GM21360 (cell line): ENCODE results near the gene APC2.
"Not testable (repeated sequence)": the region's sequence is repeated elsewhere in the genome, so short reads cannot be mapped to it uniquely, and the experiment has no call there.

ENCODE experiments used
- ATAC-seq: cut with Tn5 transposase; IDR thresholded peaks from one replicate; pipeline ENCODE4 v1.9.1; 2021; ENCODE audit warnings: mild to moderate bottlenecking, moderate library complexity; ENCODE audit not compliant: unreplicated experiment

Gene APC2

DNA sequence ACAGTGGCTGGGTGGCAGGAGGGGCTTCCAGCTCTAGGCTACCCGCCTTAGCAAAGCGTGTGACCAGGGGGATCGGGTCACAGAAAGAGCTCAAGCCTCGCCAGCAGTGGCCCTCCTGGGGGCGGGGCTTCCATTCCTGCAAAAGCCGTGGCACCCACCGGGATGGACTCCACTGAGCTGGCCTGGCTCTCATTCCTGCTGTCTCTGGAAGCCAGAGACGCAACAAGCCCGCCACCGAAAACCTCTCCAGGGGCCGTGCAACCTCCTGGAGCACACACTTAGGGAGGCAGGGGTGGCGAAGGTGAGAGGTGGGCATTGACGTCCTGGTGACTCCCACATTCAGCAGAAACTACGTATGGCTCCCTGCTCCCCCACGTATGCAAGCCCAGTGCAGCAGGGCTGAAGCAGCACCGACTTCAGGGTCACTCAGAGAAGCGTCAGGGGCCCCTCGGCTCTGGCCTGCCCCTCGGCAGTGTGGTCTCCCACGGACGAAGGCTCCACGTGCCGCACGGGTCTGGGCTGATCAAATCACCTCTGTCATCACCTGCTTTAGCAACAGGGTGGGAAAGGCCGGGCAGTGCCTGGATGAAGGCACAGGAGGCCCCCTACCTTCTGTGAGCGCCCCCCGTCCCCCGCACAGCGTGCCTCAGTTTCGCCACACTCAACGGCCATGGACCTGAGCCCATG is 26.0 kb downstream of the APC2 start:
- no peak for ATAC-seq

- not testable (repeated sequence) for ATAC-seq
These were observed 27.1 kb downstream of the APC2 start for GRCh38 chr19:1477056-1477455.

DNA sequence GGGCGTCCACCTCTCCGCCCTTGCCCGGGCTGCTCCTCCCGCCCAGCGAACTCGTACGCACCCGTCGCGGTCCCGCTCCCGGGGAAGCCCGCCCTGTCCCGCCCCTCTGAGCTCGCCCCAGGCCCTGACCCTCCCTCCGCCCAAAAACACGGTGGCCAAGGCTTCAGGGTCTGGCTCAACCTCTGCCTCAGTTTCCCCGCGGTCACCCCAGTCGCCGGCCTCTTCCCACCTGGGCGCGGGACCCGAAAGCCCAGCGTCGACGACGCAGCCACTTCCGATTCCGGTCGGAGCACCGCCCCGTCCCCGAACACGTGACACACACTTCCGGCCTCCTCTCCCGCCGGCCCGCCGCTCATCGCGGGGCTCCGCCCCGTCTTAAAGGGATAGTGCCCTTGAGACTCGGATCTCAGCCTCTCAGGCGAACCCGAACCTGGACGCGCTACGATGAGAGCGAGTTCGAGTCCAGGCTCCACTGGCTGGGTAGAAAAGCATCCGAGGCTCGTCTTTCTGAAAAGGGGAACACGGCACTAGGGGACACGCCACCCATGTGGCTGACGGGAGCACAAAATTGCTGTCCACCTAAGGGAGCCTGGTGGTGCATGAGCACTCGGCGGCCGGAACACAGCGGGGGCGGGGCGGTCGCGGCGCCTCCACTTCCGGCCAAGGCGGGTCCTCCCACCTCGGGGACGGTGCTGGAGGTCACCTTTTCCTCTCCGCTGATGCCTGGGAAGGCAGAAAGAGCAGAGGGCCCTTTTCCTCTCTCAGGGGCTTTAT is 29.2 kb downstream of the APC2 start, which contains the start of gene C19orf25:
C19orf25 (minus strand) TSS at position 282 of the 774 bp plus-strand sequence. CDS start 312 bp downstream, outside the sequence.
- peak; percentile 74 for ATAC-seq

- no peak for ATAC-seq
These were observed 31.4 kb downstream of the APC2 start for GRCh38 chr19:1481224-1481892.

DNA sequence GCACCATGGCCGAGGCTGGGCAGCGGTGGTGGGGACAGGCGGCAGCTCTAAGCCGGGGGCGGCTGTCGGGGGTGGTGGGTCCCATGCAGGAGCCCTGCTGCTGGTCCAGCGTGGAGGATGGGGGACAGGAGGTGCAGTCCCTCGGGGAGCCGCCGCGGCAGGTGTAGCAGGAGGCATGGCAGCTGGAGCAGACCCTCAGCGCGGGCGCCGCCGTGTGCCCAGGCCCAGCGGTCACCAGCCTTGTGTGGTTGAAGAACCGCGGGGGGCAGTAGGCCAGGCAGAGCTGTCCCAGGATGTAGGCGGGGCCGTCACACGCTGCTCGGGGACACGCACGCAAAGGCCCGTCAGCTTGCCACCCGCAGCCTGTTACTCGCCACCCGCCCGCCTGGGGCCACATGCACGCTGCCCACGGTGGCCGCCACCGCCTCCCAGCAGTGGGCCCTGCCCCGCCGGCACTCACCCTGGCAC is 32.0 kb downstream of the APC2 start:
- no peak for ATAC-seq

GRCh38 chr19:1482361-1483130 is 32.6 kb downstream of the APC2 start:
- no peak for ATAC-seq

DNA sequence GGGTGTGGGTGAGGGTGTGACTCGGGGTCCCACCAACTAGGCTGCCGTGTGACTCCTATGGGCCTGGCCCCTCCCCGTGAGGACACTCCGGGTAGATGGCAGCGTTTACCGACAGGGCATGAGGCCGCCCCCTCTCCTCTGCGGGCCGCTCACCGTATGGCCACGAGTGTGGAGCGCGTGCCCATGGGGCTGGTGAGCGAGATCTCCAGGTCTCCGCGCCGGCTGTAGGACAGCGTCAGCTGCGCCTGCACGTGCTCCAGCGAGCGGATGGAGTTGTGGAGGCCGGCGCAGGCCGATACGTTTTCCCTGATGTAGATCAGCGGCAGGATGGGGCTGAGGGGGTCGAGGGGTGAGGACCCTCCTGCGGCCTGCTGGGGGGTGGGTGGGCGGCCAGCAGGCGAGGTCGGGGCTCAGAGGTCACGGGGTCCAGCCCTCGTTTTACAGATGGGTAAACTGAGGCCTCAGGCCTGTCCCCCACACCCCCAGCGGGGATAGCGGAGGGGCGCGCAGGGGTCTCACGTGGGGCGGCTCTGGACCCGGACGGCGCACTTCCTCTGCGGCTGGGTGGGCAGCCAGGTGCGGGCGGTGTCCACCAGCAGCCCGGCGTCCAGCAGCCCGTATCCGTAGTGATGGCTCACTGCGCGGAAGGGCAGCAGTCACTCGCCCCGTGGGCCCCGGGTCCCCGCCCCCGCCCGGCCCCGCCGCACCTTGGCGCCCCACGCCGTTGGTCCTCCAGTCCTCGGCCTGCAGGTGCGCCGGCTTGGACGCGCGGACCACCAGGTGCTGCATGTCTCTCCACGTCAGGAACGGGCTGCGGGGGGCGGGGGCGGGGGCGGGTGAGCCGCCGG is 33.4 kb downstream of the APC2 start:
- ATAC-seq, result no peak

- no peak for ATAC-seq
These were observed 34.1 kb downstream of the APC2 start for GRCh38 chr19:1483979-1484428.

GRCh38 chr19:1486720-1487575 is 37.0 kb downstream of the APC2 start:
- ATAC-seq, result no peak

DNA sequence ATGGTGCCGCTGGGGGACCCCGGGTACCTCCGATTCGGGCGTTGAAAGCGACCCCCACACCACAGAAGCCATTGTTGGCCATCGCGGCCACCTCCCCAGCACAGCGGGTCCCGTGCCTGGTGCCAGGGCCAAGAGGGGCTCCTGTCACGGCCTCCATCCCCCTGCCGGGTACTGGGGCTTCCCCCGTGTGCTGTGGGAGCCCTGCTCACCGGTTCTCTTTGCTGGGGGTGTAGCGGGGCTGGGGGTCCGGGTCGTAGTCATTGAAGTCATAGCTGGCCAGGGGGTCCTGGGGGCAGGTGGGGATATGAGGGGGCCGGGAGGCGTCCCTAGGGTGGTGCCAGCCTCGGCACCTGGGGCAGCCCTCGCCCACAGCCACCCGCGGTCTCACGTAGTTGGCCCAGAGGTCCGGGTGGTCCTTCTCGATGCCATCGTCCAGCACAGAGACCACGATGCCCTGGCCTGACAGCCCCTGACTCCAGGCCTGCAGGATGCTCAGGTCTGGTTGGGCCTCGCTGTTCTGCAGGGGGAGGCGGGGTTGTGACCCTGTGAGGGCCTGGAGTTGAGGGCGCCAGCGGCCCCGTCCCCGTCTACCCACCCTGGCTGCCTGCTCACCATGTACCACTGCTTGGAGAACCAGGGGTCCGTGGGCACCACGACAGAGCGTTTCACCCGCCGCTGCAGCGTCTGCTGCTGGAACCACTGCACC is 37.8 kb downstream of the APC2 start:
- no peak for ATAC-seq

- ATAC-seq, result no peak
These were observed 38.3 kb downstream of the APC2 start for GRCh38 chr19:1488282-1488601.

GRCh38 chr19:1489463-1490310 is 39.8 kb downstream of the APC2 start:
- ATAC-seq, result no peak

DNA sequence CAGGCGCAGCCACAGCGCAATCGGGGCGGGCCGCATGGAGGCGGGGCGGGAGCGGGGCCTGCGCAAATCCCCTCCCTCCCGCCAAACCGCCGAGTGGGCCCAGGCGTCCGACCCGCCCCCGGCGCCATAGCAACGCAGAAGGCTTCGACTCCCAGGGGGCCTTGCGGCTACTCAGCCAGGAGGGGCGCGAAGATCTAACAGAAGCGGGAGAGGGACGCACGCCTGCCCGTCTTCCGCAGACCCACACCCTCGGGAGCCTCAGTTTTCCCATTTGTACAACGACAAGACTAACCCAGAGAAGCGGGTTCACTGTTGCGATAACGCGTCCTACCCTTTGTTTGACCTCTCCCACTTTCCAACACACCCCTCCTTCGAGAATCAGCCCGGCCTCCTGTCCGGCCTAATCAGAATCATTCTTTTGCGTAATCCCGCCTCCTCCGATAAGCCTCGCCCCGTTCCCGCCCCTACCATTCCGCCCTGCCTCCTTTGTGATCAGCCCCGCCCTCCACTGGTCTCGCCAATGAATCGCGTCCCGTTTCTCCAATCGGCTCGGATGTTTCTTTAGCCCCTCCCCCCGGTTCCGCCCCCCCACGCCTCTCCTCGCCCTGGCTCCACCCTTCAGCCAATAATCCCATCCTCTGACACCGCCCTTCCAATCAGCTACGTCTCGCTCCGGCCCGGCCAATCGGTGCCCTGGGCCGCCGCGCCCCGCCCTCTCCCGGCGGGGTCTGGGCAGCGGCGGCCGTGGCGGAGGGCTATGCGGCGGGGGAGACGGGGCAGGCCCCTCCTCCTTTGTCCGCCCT is 40.6 kb downstream of the APC2 start, which contains the start of gene PCSK4:
PCSK4 (minus strand) TSS at position 40 of the 803 bp plus-strand sequence; CDS start at position 36, 4 bp downstream.
- ATAC-seq, result peak; percentile 74

DNA sequence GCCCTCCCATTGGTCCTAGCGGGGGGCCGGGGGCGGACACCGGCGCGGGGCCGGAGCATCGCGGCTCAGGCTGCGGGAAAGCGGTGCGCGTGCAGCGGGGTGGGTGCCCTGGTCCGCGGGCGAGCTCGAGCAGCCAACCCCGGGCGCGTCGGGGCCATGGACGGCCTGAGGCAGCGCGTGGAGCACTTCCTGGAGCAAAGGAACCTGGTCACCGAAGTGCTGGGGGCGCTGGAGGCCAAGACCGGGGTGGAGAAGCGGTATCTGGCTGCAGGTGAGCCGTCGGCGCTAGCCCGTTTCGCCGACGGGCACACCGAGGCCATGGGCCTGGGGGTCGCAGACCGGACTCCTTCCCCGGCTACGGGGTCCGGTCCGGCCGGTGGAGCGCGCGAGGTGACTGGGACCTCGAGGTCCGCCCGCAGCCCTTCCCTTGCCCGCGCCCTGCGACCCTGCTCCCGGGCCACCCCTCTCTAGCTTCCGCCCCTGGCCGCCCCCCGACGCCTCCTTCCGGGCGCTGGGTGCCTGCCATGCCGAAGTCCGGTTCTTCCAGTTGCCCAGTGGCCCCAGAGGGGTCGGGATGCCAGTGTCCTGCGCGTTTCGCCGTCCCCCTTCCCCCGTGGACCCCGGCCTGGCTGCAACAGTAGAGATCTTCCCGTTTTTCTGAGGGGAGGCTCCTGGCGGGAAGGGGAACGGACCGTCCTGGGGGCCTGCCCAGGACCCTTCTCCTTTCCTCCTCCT is 41.4 kb downstream of the APC2 start, which contains the start of gene REEP6:
REEP6 (plus strand) TSS at position 68 of the 735 bp plus-strand sequence; CDS start at position 157, 89 bp downstream.
- no peak for ATAC-seq

GRCh38 chr19:1491849-1492170 is 41.9 kb downstream of the APC2 start:
- no peak for ATAC-seq

DNA sequence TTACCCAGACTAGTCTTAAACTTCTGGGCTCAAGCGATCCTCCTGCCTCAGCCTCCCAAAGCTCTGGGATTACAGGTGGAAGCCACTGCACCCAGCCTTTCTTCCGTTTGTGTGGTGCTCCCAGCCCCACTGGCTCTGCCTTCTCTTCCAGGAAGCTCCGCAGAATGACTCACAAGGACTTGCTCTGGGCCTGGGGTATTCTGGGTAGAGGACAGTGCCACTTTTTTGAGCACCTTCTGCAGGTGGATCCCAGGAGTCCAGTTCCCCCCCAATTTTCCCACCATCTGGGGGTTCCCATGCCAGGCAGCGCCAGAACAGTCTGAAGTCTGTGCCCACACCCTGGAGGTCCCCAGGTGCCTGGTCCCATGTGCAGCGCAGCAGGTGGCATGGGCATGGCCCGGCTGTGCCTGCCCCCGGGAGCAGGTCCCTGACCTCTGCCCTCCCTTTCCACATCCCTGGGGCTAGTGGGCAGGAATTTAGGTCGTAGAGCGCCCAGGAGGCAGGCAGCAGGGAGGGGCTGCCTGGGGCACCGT is 42.6 kb downstream of the APC2 start:
- no peak for ATAC-seq
